GM19193 (cell line): ENCODE data around the gene CLK4.

ENCODE experiments used
- POLR2A ChIP-seq: IDR thresholded peaks from 4 replicates; pipeline ENCODE4 v1.6.1; 2011; ENCODE audit not compliant: insufficient read depth, insufficient read length; ENCODE audit errors: extremely low read depth

Gene CLK4

GRCh38 chr5:178581621-178582020 is 45.2 kb downstream of the CLK4 start:
- TF ChIP-seq POLR2A: no peak

- TF ChIP-seq POLR2A: no peak
These were observed 46.4 kb downstream of the CLK4 start for GRCh38 chr5:178580271-178580955.

- TF ChIP-seq POLR2A: no peak
These were observed 48.9 kb downstream of the CLK4 start for GRCh38 chr5:178577944-178578343.

GRCh38 chr5:178577376-178577839 is 49.4 kb downstream of the CLK4 start:
- TF ChIP-seq POLR2A: no peak

GRCh38 chr5:178576591-178577351 is 50.1 kb downstream of the CLK4 start:
- no peak for TF ChIP-seq POLR2A

GRCh38 chr5:178573216-178573615 is 53.6 kb downstream of the CLK4 start:
- no peak for TF ChIP-seq POLR2A

GRCh38 chr5:178572617-178573016 is 54.2 kb downstream of the CLK4 start:
- no peak for TF ChIP-seq POLR2A

- no peak for TF ChIP-seq POLR2A
These were observed 57.4 kb downstream of the CLK4 start for GRCh38 chr5:178569485-178569884.

- no peak for TF ChIP-seq POLR2A
These were observed 61.9 kb downstream of the CLK4 start for GRCh38 chr5:178564811-178565550.

- no peak for TF ChIP-seq POLR2A
These were observed 62.5 kb downstream of the CLK4 start for GRCh38 chr5:178564397-178564796.

- TF ChIP-seq POLR2A: no peak
These were observed 63.2 kb downstream of the CLK4 start for GRCh38 chr5:178563621-178564020.

- no peak for TF ChIP-seq POLR2A
These were observed 65.0 kb downstream of the CLK4 start for GRCh38 chr5:178561746-178562264.

- TF ChIP-seq POLR2A: no peak
These were observed 65.9 kb downstream of the CLK4 start for GRCh38 chr5:178560911-178561310.

- TF ChIP-seq POLR2A: no peak
These were observed 69.4 kb downstream of the CLK4 start for GRCh38 chr5:178557416-178557815.

GRCh38 chr5:178555771-178556211 is 71.1 kb downstream of the CLK4 start:
- TF ChIP-seq POLR2A: no peak
